Measurements from ENCODE around the gene TRIM29. TPM values are rescaled to one million over a fixed set of nuclear protein-coding genes. Genes with fewer than 3 reads are reported as not detected.

TRIM29 gene
- total and polyA plus RNA-seq, 2 donors (not counting 1 experiment from before 2014, with no cell fraction given): not detected

DNA sequence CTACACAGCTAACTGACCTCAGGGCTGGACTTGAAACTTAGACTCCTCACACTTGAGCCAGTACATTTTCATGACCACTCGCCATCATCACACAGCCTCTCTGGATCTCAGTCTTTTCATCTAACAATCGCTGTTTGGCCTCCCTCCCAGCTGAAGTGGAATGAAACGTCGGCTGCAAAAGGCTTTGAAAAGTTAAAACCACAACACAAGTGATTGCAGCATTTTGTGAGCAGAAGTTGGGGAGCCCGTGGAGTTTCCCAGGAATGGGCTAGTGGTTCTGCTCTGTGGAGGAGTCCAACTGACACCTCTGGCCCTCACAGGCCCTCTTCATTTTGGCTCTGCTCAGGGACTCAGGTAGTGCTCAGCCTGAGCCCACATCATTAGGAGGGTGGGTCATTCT, 35.9 kb upstream of the TRIM29 start:
- no peak overlapping the region for H3K9ac ChIP-seq (ENCODE audit: insufficient read depth, low read length)
- H3K4me1 ChIP-seq (ENCODE audit: control insufficient read depth, extremely low read depth, insufficient read depth, low read length): peaks cover 3% of the 10 kb centered on the region
- H4K20me1 ChIP-seq (ENCODE audit: control insufficient read depth, extremely low read depth, insufficient read depth, low read length): no peaks in the 10 kb centered on the region
- H3K9me3 ChIP-seq (ENCODE audit: control insufficient read depth, insufficient read depth, low read depth, low read length): no peaks in the 10 kb centered on the region
- DNase-seq (ENCODE audit: low read depth in 2 of 2): peak in 1 of 2 donors; percentile 21
- no peak for TF ChIP-seq EZH2 (IDR thresholded peaks at IDR 0.05; ENCODE audit: low read length, missing control alignments)
- TF ChIP-seq, protein P1, sequence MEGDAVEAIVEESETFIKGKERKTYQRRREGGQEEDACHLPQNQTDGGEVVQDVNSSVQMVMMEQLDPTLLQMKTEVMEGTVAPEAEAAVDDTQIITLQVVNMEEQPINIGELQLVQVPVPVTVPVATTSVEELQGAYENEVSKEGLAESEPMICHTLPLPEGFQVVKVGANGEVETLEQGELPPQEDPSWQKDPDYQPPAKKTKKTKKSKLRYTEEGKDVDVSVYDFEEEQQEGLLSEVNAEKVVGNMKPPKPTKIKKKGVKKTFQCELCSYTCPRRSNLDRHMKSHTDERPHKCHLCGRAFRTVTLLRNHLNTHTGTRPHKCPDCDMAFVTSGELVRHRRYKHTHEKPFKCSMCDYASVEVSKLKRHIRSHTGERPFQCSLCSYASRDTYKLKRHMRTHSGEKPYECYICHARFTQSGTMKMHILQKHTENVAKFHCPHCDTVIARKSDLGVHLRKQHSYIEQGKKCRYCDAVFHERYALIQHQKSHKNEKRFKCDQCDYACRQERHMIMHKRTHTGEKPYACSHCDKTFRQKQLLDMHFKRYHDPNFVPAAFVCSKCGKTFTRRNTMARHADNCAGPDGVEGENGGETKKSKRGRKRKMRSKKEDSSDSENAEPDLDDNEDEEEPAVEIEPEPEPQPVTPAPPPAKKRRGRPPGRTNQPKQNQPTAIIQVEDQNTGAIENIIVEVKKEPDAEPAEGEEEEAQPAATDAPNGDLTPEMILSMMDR (conservative IDR thresholded peaks at IDR 0.05 in 1 of 2, IDR thresholded peaks at IDR 0.05 in 1 of 2; ENCODE audit: low read depth in 1 of 2, low read length in 2 of 2): no peak
- H3K27ac ChIP-seq (ENCODE audit: insufficient read depth, low read length): no peak overlapping the region
- H3K4me3 ChIP-seq (replicated peaks in 1 of 4; ENCODE audit: control extremely low read depth in 1 of 4, insufficient read depth in 1 of 4, low read depth in 3 of 4, low read length in 4 of 4): no peak overlapping the region
- H3K79me2 ChIP-seq (ENCODE audit: control insufficient read depth, insufficient read depth, low read length): no peaks in the 10 kb centered on the region
- H2AFZ ChIP-seq (ENCODE audit: low read length): no peak overlapping the region
- H3K4me2 ChIP-seq (ENCODE audit: extremely low read depth, insufficient read depth, low read length): no peak overlapping the region
- peaks cover 26% of the 10 kb centered on the region for H3K27me3 ChIP-seq (ENCODE audit: control insufficient read depth, insufficient read depth, low read length)
- no peaks in the 10 kb centered on the region for H3K36me3 ChIP-seq (ENCODE audit: control insufficient read depth, insufficient read depth, low read length)

DNA sequence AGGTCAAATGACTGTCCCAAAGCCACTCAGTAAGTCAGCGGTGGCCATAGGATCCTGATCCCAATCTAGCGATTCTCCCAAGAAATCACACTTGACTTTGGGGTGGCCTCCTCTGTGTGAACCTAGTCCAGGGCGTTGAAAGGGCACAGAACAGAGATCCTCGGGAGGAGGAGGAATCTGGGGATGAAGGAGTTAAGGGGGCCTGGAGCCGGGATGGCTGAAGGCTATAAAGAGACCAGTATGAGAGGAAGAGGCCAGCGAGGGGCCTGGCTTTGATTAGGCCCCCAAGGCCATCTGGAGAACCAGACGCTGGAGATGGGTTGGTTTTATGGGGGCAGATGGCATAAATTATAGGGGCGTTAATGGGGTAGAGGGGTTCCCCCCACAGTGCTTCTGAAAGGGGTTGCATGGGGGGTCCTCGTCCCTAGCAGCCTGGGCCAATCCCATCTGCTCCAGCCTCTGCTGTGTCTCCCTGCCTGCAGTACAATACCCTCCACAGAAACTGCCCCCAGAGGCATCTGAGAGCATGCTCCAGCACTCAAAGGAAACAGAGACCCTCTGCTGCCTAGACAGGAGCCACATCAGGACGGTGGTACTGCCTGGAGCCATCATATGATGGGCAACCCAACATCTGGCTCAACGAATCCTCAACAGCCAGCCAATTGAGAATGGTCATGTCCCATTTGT, 35.2 kb upstream of the TRIM29 start:
- no peak for DNase-seq (ENCODE audit: low read depth in 2 of 2)
- Histone ChIP-seq H3K9ac (ENCODE audit: insufficient read depth, low read length) (no peak overlapping the region), H3K36me3 (ENCODE audit: control insufficient read depth, insufficient read depth, low read length) (no peaks in the 10 kb centered on the region), H3K4me3 (replicated peaks in 1 of 4; ENCODE audit: control extremely low read depth in 1 of 4, insufficient read depth in 1 of 4, low read depth in 3 of 4, low read length in 4 of 4) (no peak overlapping the region), H3K4me2 (ENCODE audit: extremely low read depth, insufficient read depth, low read length) (no peak overlapping the region), H3K9me3 (ENCODE audit: control insufficient read depth, insufficient read depth, low read depth, low read length) (no peaks in the 10 kb centered on the region), H3K79me2 (ENCODE audit: control insufficient read depth, insufficient read depth, low read length) (no peaks in the 10 kb centered on the region), H3K4me1 (ENCODE audit: control insufficient read depth, extremely low read depth, insufficient read depth, low read length) (peaks cover 2% of the 10 kb centered on the region), H3K27me3 (ENCODE audit: control insufficient read depth, insufficient read depth, low read length) (peaks cover 29% of the 10 kb centered on the region), H2AFZ (ENCODE audit: low read length) (no peak overlapping the region), H4K20me1 (ENCODE audit: control insufficient read depth, extremely low read depth, insufficient read depth, low read length) (no peaks in the 10 kb centered on the region), H3K27ac (ENCODE audit: insufficient read depth, low read length) (no peak overlapping the region)
- TF ChIP-seq EZH2 (IDR thresholded peaks at IDR 0.05; ENCODE audit: low read length, missing control alignments): no peak

DNA sequence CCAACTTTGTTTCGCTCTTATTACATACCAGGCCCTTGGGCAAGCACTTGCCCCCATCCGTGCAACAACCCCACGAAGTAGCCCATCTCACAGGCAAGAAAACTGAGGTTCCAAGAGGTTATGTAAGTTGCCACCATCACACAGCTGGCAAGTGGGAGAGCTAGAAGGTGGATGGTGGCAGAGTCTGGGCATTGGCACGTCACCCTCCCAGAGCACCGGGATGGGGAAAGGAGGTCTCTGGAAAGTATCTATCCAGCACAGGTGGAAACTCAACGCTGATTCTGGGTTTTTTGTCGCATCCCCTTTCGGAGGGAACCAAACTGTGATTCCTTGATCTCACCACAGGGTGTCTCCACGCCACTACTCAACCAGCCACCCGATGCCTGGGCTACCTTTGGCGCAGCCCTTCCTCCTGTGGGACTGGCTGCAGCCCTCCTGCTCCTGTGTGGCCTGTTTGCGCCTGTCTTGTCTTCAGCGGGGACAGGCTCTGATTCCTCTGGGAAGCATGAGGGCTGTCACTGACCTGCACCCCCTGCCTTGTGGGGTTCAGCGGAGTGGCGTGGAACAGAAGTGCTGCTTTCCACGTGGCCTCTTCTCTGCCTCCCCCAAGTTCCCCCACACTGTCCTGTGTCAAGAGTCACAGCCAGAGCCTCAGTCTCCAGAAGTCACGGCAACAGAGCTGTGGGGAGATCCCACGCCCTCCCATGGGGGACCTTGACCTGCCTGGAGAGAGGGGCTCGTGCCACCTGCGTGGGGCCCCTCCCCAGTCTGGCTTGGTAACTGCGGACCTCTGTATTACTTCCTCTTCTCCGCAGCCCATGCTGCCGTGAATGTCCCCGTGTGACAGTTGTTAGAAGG, 34.4 kb upstream of the TRIM29 start:
- H3K9ac ChIP-seq (ENCODE audit: insufficient read depth, low read length): no peak overlapping the region
- peaks cover 2% of the 10 kb centered on the region for H3K4me1 ChIP-seq (ENCODE audit: control insufficient read depth, extremely low read depth, insufficient read depth, low read length)
- H3K36me3 ChIP-seq (ENCODE audit: control insufficient read depth, insufficient read depth, low read length): no peaks in the 10 kb centered on the region
- H3K27me3 ChIP-seq (ENCODE audit: control insufficient read depth, insufficient read depth, low read length): peaks cover 38% of the 10 kb centered on the region
- H3K4me3 ChIP-seq (replicated peaks in 1 of 4; ENCODE audit: control extremely low read depth in 1 of 4, insufficient read depth in 1 of 4, low read depth in 3 of 4, low read length in 4 of 4): no peak overlapping the region
- TF ChIP-seq, protein P1 (conservative IDR thresholded peaks at IDR 0.05 in 1 of 2, IDR thresholded peaks at IDR 0.05 in 1 of 2; ENCODE audit: low read depth in 1 of 2, low read length in 2 of 2): peak; percentile 79 to 84
- peak; percentile 54 for TF ChIP-seq EZH2 (IDR thresholded peaks at IDR 0.05; ENCODE audit: low read length, missing control alignments)
- H3K4me2 ChIP-seq (ENCODE audit: extremely low read depth, insufficient read depth, low read length): no peak overlapping the region
- H4K20me1 ChIP-seq (ENCODE audit: control insufficient read depth, extremely low read depth, insufficient read depth, low read length): no peaks in the 10 kb centered on the region
- H3K27ac ChIP-seq (ENCODE audit: insufficient read depth, low read length): no peak overlapping the region
- H3K9me3 ChIP-seq (ENCODE audit: control insufficient read depth, insufficient read depth, low read depth, low read length): no peaks in the 10 kb centered on the region
- no peak overlapping the region for H2AFZ ChIP-seq (ENCODE audit: low read length)
- DNase-seq (ENCODE audit: low read depth in 2 of 2): peak; percentile 34 to 61
- no peaks in the 10 kb centered on the region for H3K79me2 ChIP-seq (ENCODE audit: control insufficient read depth, insufficient read depth, low read length)
